ENCODE measurements around the gene MCRIP2. TPM values are rescaled to one million over a fixed set of nuclear protein-coding genes. Genes with fewer than 3 reads are reported as not detected.

MCRIP2 gene
- total and polyA plus RNA-seq, 2 of the 8 experiments (the other 6 are each of a cell fraction or from before 2014, with no cell fraction given), result 45.4 to 75.5 TPM

DNA sequence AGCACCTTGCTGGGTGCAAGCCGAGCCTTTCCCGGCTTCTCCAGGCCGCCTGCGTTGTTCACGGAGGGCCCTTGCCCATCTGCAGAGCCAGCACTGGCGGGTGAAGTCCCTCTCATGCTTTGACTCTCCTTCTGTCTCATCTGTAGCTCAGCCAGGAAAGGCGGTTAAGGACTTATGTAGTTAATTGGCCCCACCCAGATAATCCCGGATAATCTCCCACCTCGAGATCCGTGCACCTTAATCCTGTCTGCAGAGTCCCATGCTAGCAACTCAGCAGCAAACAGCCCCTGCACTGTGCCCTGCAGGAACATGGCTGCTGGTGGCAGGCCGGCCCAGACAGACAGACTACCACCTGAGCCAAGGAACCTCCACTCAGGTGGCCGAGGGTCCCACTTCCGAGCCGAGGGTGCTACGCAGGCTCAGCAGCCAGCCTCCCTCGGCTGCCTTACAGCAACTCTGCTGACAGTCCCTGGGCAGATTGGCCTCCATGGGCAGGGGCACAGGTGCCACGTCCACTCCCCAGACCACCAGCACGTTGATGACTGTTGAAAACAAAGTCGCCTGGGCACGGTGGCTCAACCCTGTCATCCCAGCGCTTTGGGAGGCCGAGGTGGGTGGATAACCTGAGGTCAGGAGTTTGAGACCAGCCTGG, 34.8 kb upstream of the MCRIP2 start:
- DNase-seq (ENCODE audit: low read depth in 1 of 2, low spot score in 2 of 2), result no peak
- 96% methylated on average over 20 of the region's 22 CpGs; no CpG with 5 or more reads in 1 of the 2 experiments for WGBS, 2 experiments (ENCODE audit: extremely low coverage in 1 of 2, insufficient coverage in 1 of 2, insufficient read length in 1 of 2, insufficient replicate concordance in 2 of 2, low coverage in 1 of 2, low lambda C conversion rate in 2 of 2, missing lambda C conversion rate in 1 of 2)
- H3K18ac ChIP-seq (ENCODE audit: extremely low read depth, low read length), result no peak overlapping the region
- H3K4me3 ChIP-seq (ENCODE audit: extremely low read depth in 1 of 4, insufficient read depth in 2 of 4, low read depth in 3 of 4, low read length in 4 of 4), result no peak overlapping the region
- no peaks in the 10 kb centered on the region for H3K23me2 ChIP-seq (ENCODE audit: low read depth, low read length)
- H3K9ac ChIP-seq (replicated peaks in 1 of 4; ENCODE audit: extremely low read depth in 1 of 4, low read depth in 3 of 4, low read length in 3 of 4), result no peak overlapping the region
- H3K4ac ChIP-seq (replicated peaks; ENCODE audit: insufficient read length, low read depth, low read length), result no peak overlapping the region
- H3K4me2 ChIP-seq (ENCODE audit: insufficient read depth in 1 of 2, low read depth in 2 of 2, low read length in 2 of 2), result no peak overlapping the region
- H3K27me3 ChIP-seq (replicated peaks in 1 of 4; ENCODE audit: control insufficient read depth in 3 of 4, extremely low read depth in 1 of 4, insufficient read depth in 3 of 4, low read length in 3 of 4), result no peaks in the 10 kb centered on the region
- no peak overlapping the region for H2BK20ac ChIP-seq (ENCODE audit: low read length)
- FAIRE-seq, result no peak
- H3K36me3 ChIP-seq (ENCODE audit: control insufficient read depth in 2 of 4, insufficient read depth in 4 of 4, low read length in 3 of 4), result no peaks in the 10 kb centered on the region
- H4K8ac ChIP-seq (ENCODE audit: extremely low read depth, insufficient read depth, low read length), result no peak overlapping the region; the same call in 1 of the 2 replicates
- H2AFZ ChIP-seq (ENCODE audit: low read length), result no peak overlapping the region
- TF ChIP-seq KDM4A (IDR thresholded peaks at IDR 0.05; ENCODE audit: low read depth, low read length, severe bottlenecking) (no peak), SP4 (IDR thresholded peaks at IDR 0.05; ENCODE audit: low read length) (no peak)
- no peak overlapping the region for H3K56ac ChIP-seq (replicated peaks; ENCODE audit: insufficient read length, low read depth, low read length)
- no peak overlapping the region for H2BK120ac ChIP-seq (replicated peaks; ENCODE audit: low read depth, low read length)
- no peak overlapping the region for H4K91ac ChIP-seq (replicated peaks; ENCODE audit: insufficient read length, low read length)
- CTCF ChIA-PET (ENCODE audit: partially characterized antibody), result interaction anchor here (1.0 to 5.2 kb wide), 4 partner anchors 11 to 32 kb away, joined by 3 to 29 read pairs (median 5); no protein-coding TSS in a partner anchor
- H4K20me1 ChIP-seq (replicated peaks in 1 of 2; ENCODE audit: control insufficient read depth in 1 of 2, insufficient read depth in 2 of 2, low read length in 2 of 2), result peaks cover 0 to 9% of the 10 kb centered on the region in 2 experiments
- H2BK12ac ChIP-seq (ENCODE audit: low read depth, low read length), result no peak overlapping the region
- H4K5ac ChIP-seq (ENCODE audit: insufficient read length, low read depth, low read length), result no peak overlapping the region
- peaks cover 2 to 3% of the 10 kb centered on the region in 2 experiments; a peak in 2 of 4 replicates for H3K79me2 ChIP-seq (ENCODE audit: control insufficient read depth in 1 of 2, insufficient read depth in 2 of 2, low read length in 2 of 2)
- H2BK5ac ChIP-seq (ENCODE audit: low read depth, low read length), result no peak overlapping the region
- POLR2A ChIA-PET (ENCODE audit: partially characterized antibody), result no interaction called here
- H3K27ac ChIP-seq (ENCODE audit: low read depth, low read length), result no peak overlapping the region
- no peak overlapping the region for H2BK15ac ChIP-seq (ENCODE audit: low read length)
- H3K23ac ChIP-seq (ENCODE audit: insufficient read length), result no peak overlapping the region
- no peaks in the 10 kb centered on the region; a peak in 1 of 7 replicates for H3K4me1 ChIP-seq (replicated peaks in 1 of 4; ENCODE audit: control insufficient read depth in 3 of 4, insufficient read depth in 4 of 4, low read length in 3 of 4)
- peaks cover 7 to 9% of the 10 kb centered on the region in 2 experiments; a peak in 3 of 4 replicates for H3K9me3 ChIP-seq (ENCODE audit: insufficient read depth in 2 of 2, low read depth in 1 of 2, low read length in 1 of 2)
- H3K14ac ChIP-seq (ENCODE audit: insufficient read length), result no peak overlapping the region
- H3K79me1 ChIP-seq (ENCODE audit: low read depth, low read length), result peaks cover 6% of the 10 kb centered on the region
- H2AK5ac ChIP-seq (ENCODE audit: low read depth, low read length), result no peak overlapping the region

Measured in H1 (cell line).